ENCODE measurements around the gene C16orf54.
A peak's percentile ranks its signal among the peaks of the same experiment; 100 is the strongest.
"Not testable (repeated sequence)": the region's sequence is repeated elsewhere in the genome, so short reads cannot be mapped to it uniquely, and the experiment has no call there.

The C16orf54 gene

DNA sequence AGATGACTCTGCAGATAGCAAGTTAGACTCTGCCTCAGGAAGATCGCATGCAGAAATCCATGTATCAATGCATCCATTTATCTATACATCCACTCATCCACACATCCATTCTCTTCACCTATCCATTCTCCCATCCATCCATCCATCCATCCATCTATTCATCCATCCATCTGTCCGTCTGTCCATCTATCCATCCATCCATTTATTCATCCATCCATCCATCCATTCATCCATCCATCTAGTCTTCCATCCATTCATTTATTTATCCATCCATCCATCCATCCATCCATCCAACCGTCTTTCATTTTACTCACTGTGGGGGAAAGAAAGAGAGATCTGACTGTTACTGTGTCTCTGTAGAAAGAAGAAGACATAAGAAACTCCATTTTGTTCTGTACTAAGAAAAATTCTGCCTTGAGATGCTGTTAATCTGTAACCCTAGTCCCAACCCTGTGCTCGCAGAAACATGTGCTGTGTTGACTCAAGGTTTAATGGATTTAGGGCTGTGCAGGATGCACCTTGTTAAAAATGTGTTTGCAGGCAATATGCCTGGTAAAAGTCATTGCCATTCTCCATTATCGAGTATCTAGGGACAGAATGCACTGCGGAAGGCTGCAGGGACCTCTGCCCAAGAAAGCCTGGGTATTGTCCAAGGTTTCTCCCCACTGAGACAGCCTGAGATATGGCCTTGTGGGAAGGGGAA is 5.7 kb downstream of the C16orf54 start:
- DNase-seq = not testable (repeated sequence)

DNA sequence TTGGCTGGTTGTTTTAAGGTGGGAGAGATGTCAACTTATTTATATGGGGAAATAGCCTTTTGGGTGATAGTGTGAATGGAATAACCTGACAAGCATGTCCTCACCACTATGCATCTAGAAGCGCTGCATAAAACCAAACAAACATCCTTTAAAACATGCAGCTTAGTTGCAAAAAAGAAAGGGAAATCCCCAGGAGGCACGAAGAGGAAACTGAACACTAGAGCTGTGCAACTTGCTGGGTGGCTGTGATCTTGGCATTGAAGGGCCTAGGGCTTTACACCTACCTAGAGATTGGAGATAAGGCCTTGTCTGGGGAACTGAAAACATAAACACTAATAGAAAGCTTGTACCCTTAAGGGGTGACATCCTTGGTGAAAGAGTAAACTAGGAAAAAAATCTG is 7.3 kb downstream of the C16orf54 start:
- peak; percentile 81 for DNase-seq

- DNase-seq = no peak
Measured at GRCh38 chr16:29737713-29738112, 8.1 kb downstream of the C16orf54 start.

GRCh38 chr16:29736764-29737163 is 9.0 kb downstream of the C16orf54 start:
- DNase-seq = no peak

- DNase-seq = no peak
Measured at GRCh38 chr16:29736112-29736511, 9.7 kb downstream of the C16orf54 start.

- DNase-seq = no peak
Measured at GRCh38 chr16:29734786-29735185, 11.0 kb downstream of the C16orf54 start.

GRCh38 chr16:29731768-29732601 is 13.8 kb downstream of the C16orf54 start:
- not testable (repeated sequence) for DNase-seq

- DNase-seq = no peak
Measured at GRCh38 chr16:29730649-29731048, 15.1 kb downstream of the C16orf54 start.

DNA sequence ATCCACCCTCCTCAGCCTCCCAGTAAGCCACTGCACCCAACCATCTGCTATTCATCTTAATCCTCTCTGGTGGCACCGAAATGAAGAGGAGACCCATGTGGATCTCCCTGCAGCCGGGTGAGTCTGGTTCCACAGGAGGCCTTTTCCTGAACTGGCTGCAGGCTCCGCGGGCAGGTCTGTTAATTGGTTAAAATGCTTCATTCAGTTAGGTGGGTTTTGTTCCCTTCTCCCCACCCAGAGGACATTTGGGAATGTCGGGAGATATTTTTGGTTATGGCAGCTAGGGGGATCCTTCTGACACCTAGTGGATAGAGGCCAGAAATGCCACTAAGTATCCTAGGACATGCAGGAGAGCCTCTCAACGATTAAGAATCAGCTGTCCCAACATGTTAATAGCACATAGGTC is 16.7 kb downstream of the C16orf54 start:
- DNase-seq = no peak

GRCh38 chr16:29727452-29727851 is 18.3 kb downstream of the C16orf54 start:
- no peak for DNase-seq

GRCh38 chr16:29726845-29727377 is 18.9 kb downstream of the C16orf54 start:
- no peak for DNase-seq

DNA sequence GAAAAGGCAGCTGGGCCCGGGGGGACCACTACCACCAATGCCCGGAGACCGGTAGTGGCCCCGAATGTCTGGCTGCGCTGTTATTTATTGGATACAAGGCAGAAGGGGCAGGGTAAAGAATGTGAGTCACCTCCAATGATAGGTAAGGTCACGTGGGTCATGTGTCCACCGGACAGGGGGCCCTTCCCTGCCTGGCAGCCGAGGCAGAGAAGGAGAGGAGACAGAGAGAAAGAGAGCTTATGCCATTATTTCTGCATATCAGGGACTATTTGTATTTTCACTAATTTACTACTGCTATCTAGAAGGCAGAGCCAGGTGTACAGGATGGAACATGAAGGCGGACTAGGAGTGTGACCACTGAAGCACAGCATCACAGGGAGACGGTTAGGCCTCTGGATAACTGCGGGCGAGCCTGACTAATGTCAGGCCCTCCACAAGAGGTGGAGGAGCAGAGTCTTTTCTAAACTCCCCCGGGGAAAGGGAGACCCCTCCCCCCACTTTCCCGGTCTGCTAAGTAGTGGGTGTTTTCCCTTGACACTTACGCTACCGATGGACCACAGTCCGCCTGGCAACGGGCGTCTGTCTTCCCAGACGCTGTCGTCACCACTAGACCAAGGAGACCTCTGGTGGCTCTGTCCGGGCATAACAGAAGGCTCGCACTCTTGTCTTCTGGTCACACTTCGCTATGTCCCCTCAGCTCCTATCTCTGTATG is 24.5 kb downstream of the C16orf54 start:
- not testable (repeated sequence) for DNase-seq

DNA sequence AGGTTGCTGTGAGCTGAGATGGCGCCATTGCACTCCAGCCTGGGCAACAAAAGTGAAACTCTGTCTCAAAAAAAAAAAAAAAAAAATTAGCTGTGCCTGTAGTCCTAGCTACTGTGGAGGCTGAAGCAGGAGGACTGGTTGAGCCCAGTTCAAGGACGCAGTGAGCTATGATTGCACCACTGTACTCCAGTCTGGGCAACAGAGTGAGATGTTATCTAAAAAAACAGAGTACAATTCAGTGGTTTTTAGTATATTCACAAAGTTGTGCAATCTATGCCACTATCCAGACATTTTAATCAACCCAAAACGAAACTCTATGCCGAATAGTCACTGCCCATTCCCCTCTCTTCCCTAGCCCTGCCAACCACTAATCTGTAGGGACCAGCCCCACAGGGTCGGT is 25.1 kb downstream of the C16orf54 start:
- DNase-seq = no peak

DNA sequence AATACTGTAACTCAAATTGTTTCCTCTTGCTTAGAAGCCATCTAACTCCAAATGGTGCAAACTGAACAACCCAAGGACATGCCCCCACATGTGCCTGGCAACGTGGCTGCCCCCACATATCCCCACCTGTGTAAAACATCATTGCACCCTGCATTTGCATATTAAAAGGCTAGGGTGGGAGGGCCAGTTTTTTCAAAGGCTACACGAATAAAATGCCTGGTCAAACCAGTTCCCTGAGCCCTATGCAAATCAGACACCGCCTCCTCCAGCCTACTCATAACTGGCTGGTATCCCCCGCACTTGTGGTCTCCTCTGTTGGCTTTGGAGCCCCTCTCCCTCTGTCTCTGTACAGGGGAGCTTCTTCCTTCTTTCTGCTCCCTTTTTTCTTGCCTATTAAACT is 26.7 kb downstream of the C16orf54 start:
- no peak for DNase-seq

GRCh38 chr16:29717113-29717512 is 28.7 kb downstream of the C16orf54 start:
- DNase-seq = no peak

DNA sequence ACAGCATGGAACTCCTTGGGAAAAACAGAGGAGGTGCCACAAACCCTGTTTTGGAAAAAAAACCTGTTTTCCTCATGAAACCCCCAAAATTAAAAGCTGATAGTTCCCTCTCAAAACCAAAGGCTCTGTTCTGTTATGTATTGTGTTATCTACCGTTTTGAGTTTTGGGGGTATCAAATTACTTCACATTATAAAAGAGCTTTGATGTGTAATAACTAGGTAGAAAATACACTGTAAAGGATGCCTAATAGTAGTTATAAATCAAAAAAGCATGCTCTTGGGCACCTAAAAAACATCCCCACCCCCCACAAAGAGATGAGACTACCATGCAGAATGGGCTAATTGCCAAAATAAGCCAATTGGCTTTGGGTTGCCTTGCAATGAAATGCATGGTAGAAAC is 30.8 kb downstream of the C16orf54 start:
- no peak for DNase-seq

- DNase-seq = no peak
Measured at GRCh38 chr16:29714396-29714795, 31.4 kb downstream of the C16orf54 start.

DNA sequence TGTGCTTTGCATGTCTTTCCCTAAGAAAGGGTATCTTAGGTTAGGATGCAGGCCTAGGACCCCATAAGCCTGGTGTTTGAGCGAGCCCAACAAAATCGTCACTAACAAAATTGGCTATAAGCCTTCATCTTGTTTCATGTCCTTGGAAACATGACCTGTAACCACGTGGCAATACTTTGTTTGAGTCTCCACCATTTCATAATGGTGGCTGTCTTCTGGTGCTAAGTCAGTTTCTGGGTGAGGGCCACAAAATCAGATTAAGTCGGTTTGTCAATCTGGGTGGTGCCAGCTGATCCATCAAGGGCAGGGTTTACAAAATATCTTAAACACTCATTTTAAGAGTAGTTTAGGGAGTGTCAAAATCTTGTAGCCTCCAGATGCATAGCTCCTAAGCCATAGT is 33.0 kb downstream of the C16orf54 start:
- no peak for DNase-seq

GRCh38 chr16:29710227-29711219 is 35.3 kb downstream of the C16orf54 start:
- DNase-seq = peak; percentile 66

- not testable (repeated sequence) for DNase-seq
Measured at GRCh38 chr16:29709657-29710056, 36.1 kb downstream of the C16orf54 start.

GRCh38 chr16:29708917-29709600 is 36.7 kb downstream of the C16orf54 start:
- DNase-seq = no peak
